Psoas muscle (tissue), 8 donors: ENCODE results near the gene MRPL23. TPM values are rescaled to one million over a fixed set of nuclear protein-coding genes. Genes with fewer than 3 reads are reported as not detected.

ENCODE experiments used
- ATAC-seq, 4 donors: fragments of 200-7000 bp; cut with Tn5 transposase; one replicate each; pipeline ENCODE4 v1.9.1; 2020; ENCODE audit warnings: moderate library complexity in 3 of 4, mild to moderate bottlenecking in 2 of 4
- DNase-seq, 2 donors: peaks; one replicate each; pipeline ENCODE4 v3.0.0-alpha.2; 2020
- H3K27ac ChIP-seq: fragments of 200-600 bp; one replicate; pipeline ENCODE4 v1.8.0; 2022
- H3K27me3 ChIP-seq, 3 donors: fragments of 200-600 bp in 1 of 3; one replicate each; pipeline versions ENCODE4 v1.6.1 to v1.8.0; 2013 to 2022; ENCODE audit warnings: low read length in 2 of 3, mild to moderate bottlenecking in 2 of 3, moderate library complexity in 1 of 3; ENCODE audit not compliant: insufficient read depth in 3 of 3
- H3K36me3 ChIP-seq, 2 donors: fragments of 200-600 bp in 1 of 2; one replicate each; pipeline versions ENCODE4 v1.6.1 to v1.8.0; 2013 to 2022; ENCODE audit warnings: low read depth in 1 of 2, mild to moderate bottlenecking in 1 of 2, moderate library complexity in 1 of 2; ENCODE audit not compliant: insufficient read depth in 1 of 2
- H3K4me1 ChIP-seq: fragments of 200-600 bp; one replicate; pipeline ENCODE4 v1.8.0; 2022
- H3K4me3 ChIP-seq: fragments of 200-600 bp; one replicate; pipeline ENCODE4 v1.8.0; 2022; ENCODE audit warnings: mild to moderate bottlenecking
- H3K9me3 ChIP-seq: fragments of 200-600 bp; one replicate; pipeline ENCODE4 v1.8.0; 2022
- WGBS, 3 donors: extraction: QIAGEN DNeasy Blood & Tissue Kit; methylation state at CpG; one replicate each; pipeline versions ENCODE4 v1.1.6 to v1.1.7; 2013; 5-methylcytosine and 5-hydroxymethylcytosine counted together
- intact Hi-C, 2 donors: fragments of 100-400 bp; cut with DNase I; formaldehyde crosslinking; loops; one replicate each; pipeline versions ENCODE4 v1.11.0 to v1.14.2; 2022
- polyA plus RNA-seq, 3 donors: library from polyadenylated mRNA; stranded (reverse); fragments of 200-250 nt; gene quantifications; one replicate each; pipeline ENCODE4 v1.2.3, GENCODE V29; 2013
- total RNA-seq, 4 donors: library from RNA; stranded (reverse); fragmentation: NEBNext Ultra II Directional in 2 of 4; extraction: Animal tissue kit (Norgen Biotek cat#: 25700) in 2 of 4; gene quantifications; one replicate each; pipeline versions ENCODE4 v1.2.1 to v1.2.4, GENCODE V29; 2021 to 2023
- TF ChIP-seq, protein P1 (sequence below): fragments of 200-600 bp; IDR thresholded peaks from one replicate; pipeline ENCODE4 v1.8.0; 2022; ENCODE audit warnings: antibody characterized with exemption
- donor health status: healthy with polysubstance abuse.
- donor health status: DM: no; HTN: no; CAD: no; lungs with moderate emphysema.
- donor health status: Bipolar disorder and iron deficiency.
- donor health status: healthy.
- donor health status: DM: yes; HTN: yes; CAD: no.
- donor health status: DM: no; HTN: no; CAD: no.
- donor health status: DM: no; HTN: no; CAD: no.
- donor health status: DM: yes; HTN: yes; CAD: no.

The MRPL23 gene
- total and polyA plus RNA-seq, 7 donors: 46.3 to 163 (median 84.0) TPM

DNA sequence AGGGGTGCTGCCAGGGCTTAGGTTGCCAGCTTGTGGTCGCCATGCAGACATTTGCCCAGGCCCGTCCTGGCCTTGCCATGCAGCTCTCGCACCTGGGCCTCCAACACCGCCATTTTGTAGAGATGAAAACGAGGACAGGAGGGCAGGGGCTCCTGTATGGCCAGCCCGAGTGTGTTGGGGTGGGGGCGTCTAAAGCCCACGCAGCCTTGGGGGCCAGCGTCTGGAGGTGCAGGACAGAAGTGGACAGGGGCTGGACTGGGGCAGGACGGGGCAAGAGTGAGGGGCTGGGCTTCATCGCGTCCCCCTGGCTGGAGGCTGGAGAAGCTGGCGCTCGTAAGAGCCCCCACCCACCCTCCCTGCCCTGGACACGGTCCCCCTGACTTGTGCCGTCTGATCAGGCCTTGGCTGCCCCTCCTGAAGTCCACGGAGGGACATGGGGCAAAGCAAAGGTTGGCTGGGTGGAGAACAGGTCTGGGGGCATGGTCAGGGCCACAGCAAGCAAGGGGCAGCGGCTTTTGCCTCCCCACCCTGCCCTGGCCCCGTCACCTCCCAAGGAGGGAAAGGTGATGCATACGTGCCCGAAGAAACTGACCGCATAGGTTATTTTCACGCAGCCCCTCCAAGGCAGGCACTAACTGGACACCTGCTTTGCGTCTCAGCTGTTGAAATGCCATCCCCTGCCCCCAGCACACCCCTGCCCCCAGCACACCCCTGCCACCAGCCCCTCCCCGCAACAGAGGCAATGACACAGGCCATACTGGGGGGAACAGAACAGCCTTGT is 26.8 kb upstream of the MRPL23 start:
- peak overlapping the region; percentile 94 for H3K27ac ChIP-seq
- peaks cover 0 to 25% of the 10 kb centered on the region in 2 donors for H3K36me3 ChIP-seq
- H3K9me3 ChIP-seq: no peaks in the 10 kb centered on the region
- no peaks in the 10 kb centered on the region for H3K27me3 ChIP-seq
- DNase-seq (peak in 1 of 2 donors; percentile 63), ATAC-seq (peak in 3 of 4 donors; percentile 46 to 52 (median 47))
- TF ChIP-seq, protein P1, sequence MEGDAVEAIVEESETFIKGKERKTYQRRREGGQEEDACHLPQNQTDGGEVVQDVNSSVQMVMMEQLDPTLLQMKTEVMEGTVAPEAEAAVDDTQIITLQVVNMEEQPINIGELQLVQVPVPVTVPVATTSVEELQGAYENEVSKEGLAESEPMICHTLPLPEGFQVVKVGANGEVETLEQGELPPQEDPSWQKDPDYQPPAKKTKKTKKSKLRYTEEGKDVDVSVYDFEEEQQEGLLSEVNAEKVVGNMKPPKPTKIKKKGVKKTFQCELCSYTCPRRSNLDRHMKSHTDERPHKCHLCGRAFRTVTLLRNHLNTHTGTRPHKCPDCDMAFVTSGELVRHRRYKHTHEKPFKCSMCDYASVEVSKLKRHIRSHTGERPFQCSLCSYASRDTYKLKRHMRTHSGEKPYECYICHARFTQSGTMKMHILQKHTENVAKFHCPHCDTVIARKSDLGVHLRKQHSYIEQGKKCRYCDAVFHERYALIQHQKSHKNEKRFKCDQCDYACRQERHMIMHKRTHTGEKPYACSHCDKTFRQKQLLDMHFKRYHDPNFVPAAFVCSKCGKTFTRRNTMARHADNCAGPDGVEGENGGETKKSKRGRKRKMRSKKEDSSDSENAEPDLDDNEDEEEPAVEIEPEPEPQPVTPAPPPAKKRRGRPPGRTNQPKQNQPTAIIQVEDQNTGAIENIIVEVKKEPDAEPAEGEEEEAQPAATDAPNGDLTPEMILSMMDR: no peak
- peak overlapping the region; percentile 75 for H3K4me3 ChIP-seq
- H3K4me1 ChIP-seq: peaks cover 85% of the 10 kb centered on the region
- 50 to 74% (median 61%) methylated on average over 20 to 25 of the region's 25 CpGs for WGBS, 3 donors
- intact Hi-C loops: no loop called here

DNA sequence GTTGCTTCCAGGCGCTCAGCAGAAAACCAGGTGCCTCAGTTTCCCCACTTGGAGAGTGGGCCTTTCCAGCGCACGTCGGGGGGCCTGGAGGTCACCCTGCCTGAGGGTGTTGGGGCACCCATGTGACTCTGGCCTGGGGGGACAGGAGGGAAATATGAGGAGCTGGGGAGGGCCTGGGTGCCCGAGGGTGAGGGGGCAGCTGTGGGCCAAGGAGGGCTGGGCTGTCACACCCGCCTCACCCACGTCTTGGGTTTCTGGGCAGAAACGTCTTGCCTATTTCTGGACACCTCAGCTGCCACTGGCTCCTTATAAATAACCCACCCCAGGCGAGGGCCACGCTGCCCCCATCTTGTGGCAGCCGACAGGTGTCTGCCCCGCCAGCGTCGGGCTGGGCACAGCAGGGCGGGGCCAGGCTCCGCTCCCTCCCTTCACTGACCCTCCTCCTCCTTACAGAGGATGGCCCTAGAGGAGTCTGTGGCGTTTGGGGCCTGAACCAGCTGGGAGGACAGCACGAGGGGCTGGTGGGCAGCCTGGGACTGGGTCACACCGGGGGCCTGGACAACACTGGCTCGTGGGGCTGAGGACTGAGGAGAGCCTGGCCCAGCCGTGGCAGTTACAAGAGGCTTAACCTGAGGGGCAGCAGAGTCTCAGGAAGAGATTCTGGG is 26.1 kb upstream of the MRPL23 start:
- H3K4me1 ChIP-seq: peaks cover 91% of the 10 kb centered on the region

DNA sequence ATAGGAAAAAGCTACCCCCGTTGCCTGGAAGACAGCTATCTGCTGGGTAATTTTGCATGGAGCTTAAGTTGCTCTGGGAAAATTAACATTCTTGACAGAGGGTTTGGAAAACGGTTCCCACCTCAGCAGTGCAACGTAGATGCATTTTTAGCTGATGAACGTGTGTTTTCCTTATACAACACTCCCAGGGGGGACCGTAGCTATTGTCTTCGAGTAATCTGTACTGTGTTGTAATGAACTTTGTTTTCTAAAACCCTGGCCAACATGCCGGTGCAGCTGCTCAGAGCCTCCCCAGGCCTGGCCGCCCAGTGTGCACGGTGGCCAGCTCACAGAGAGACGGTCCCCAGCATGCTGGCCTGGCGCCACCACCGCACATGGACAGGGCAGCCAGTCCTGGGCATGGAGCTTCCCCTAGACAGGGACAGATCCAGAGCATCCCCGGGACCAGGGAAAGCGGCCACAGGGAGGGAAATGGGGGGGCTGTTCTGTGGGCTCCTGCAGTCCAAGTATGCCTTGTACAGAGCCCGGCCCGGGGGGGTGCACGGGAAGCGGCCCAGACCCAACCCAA is 25.5 kb upstream of the MRPL23 start:
- TF ChIP-seq, protein P1: no peak
- ATAC-seq (peak; percentile 8 to 32 (median 24)), DNase-seq (peak; percentile 86 to 91)
- intact Hi-C loops: no loop called here
- peak overlapping the region; percentile 94 for H3K27ac ChIP-seq
- H3K27me3 ChIP-seq: no peaks in the 10 kb centered on the region
- H3K9me3 ChIP-seq: no peaks in the 10 kb centered on the region
- peak overlapping the region; percentile 75 for H3K4me3 ChIP-seq
- H3K4me1 ChIP-seq: peaks cover 90% of the 10 kb centered on the region
- peaks cover 0 to 38% of the 10 kb centered on the region in 2 donors for H3K36me3 ChIP-seq
- WGBS, 3 donors: 15 to 25% (median 23%) methylated on average over 18 of the region's 18 CpGs

More for the DNA sequence above, 26.1 kb upstream of the MRPL23 start:
- H3K36me3 ChIP-seq: peaks cover 0 to 32% of the 10 kb centered on the region in 2 donors
- WGBS, 3 donors: 22 to 51% (median 30%) methylated on average over 21 of the region's 21 CpGs
- H3K27ac ChIP-seq: peak overlapping the region; percentile 94
- intact Hi-C loops: no loop called here
- peak overlapping the region; percentile 75 for H3K4me3 ChIP-seq
- DNase-seq: peak; percentile 57 to 91
- peak; percentile 47 to 68 (median 61) for ATAC-seq
- H3K27me3 ChIP-seq: no peaks in the 10 kb centered on the region
- no peaks in the 10 kb centered on the region for H3K9me3 ChIP-seq
- TF ChIP-seq, protein P1: no peak

DNA sequence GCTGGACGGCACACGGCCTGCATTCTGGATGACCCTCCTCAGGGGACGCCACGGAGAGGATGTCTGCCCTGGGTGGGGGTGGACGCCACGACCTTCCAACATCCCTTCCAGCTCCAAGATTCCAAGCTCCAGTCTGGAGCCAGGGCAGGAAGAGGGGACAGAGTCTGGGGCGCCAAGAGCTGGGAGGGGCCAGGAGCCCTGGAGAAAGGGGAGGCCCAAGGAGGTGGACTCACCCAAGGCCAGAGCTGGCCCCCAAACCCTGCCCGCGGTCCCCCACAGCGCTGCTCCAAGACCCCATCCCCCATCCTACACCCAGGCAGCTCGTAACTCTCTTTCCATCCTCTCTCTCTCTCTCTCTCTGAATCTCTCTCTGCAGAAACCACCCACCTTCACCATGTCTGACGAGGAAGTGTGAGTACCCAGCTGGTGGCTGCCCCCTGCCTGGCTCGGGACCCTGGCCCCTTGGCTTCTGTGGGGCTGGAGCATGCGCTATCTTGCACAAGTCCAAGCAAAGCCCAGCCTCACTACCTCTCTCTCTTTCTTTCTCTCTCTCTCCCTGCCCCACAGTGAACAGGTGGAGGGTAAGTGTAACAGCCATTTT is 24.6 kb upstream of the MRPL23 start:
- Histone ChIP-seq H3K27ac (peak overlapping the region; percentile 94), H3K9me3 (no peaks in the 10 kb centered on the region), H3K27me3 (no peaks in the 10 kb centered on the region), H3K36me3 (peaks cover 0 to 46% of the 10 kb centered on the region in 2 donors), H3K4me3 (peak overlapping the region; percentile 75), H3K4me1 (peaks cover 89% of the 10 kb centered on the region)
- TF ChIP-seq, protein P1: no peak
- DNase-seq (peak; percentile 64 to 65), ATAC-seq (no peak)
- 35 to 50% (median 48%) methylated on average over 11 to 14 of the region's 14 CpGs for WGBS, 3 donors
- intact Hi-C loops: no loop called here
